ENCODE results near the gene FANCI. TPM values are rescaled to one million over a fixed set of nuclear protein-coding genes. Genes with fewer than 3 reads are reported as not detected.

Gene FANCI
- total RNA-seq (1 to 10 TPM; 3.2 to 4.6 (median 4.3) TPM), polyA plus RNA-seq (1.1 TPM)
- long read RNA-seq, donor 1, full-length matches to known transcripts, result 1 of 3 reads
- long read RNA-seq, donor 1, partial matches to known transcripts, result 1 of 3 reads
- long read RNA-seq, donor 1, other reads (novel, unspliced or antisense), result 1 of 3 reads
- long read RNA-seq, donor 2, partial matches to known transcripts, result 1 of 1 reads
- long read RNA-seq, donor 2, other reads (novel, unspliced or antisense), result 0 of 1 reads
- long read RNA-seq, donor 3, partial matches to known transcripts, result 0 of 1 reads
- long read RNA-seq, donor 3, other reads (novel, unspliced or antisense), result 1 of 1 reads
- long read RNA-seq, donor 4, result 0 reads

DNA sequence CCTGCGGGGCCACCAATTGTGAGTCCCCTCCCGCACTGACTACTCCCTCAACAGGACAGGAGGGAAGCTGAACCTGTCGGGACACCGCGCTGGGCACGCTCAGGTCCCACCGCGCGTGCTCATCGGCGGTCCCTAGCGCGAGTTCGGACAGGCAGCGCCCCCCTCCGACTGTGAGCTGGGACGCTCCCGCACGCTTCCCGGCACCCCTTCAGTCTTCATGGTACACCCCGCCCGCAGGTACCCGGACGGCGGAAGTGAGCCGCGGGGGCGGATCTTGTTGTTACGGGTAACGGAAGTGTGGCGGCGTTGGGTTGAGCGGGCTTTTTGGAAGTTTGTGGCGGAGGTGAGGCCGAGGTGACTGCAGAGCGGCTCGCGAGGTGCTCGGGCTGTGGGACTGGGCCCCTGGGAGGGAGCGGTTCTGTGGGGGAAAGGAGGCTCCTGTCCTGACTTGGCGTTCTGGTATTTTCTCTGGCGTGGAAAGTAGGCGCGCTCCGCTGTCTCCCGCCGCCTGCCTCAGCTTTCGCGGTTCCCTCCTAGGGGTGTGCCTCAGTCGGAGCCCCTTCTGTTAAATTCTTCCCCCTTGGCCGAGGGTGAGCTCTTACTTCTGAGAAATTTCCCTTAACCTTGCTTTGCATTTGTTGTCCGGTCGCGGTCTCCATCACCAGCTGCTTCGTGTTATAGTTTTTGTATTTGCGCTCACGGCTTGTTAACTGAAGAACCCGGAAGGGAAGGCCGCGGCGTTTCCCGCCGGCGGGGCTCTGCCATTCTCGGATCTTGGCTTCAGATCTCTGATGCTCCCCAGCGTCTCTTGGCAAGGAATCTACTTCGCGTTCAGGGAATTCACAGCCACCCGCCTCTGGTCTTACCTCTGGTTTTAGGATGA, at the start of gene FANCI:
Gene FANCI, plus strand, starts transcription at position 289 of the 883 bp plus-strand sequence. CDS start 3,669 bp downstream, outside the sequence.
- WGBS, result under 1% methylated on average over 69 of the region's 69 CpGs
- no peak within 1 kb of the TSS for H3K27ac ChIP-seq (ENCODE audit: low read length)
- intact Hi-C loops (cut with DNase I), result no loop called here

GRCh38 chr15:89194608-89195007, 49.2 kb upstream of the FANCI start:
- DNase-seq (no peak), ATAC-seq (no peak)
- intact Hi-C loops (cut with DNase I), result no loop called here
- Histone ChIP-seq H3K9me3 (ENCODE audit: control insufficient read depth, low read length) (no peaks in the 10 kb centered on the region), H3K4me3 (ENCODE audit: low read length) (no peak overlapping the region), H3K4me1 (ENCODE audit: control insufficient read depth, insufficient read depth, low read length) (no peaks in the 10 kb centered on the region), H3K27me3 (ENCODE audit: control insufficient read depth, insufficient read depth) (no peaks in the 10 kb centered on the region), H3K27ac (ENCODE audit: low read length) (no peak overlapping the region)
- 89% methylated on average over 4 of the region's 4 CpGs for WGBS

More for the DNA sequence above, at the start of gene FANCI:
- DNase-seq, result peak; percentile 96 to 98 (median 98)
- peak within 1 kb of the TSS; percentile 51 for H3K4me3 ChIP-seq (ENCODE audit: low read length)
- peaks cover 2% of the 10 kb centered on the region for H3K4me1 ChIP-seq (ENCODE audit: control insufficient read depth, insufficient read depth, low read length)
- ATAC-seq, result peak; percentile 99
- H3K27me3 ChIP-seq (ENCODE audit: control insufficient read depth, insufficient read depth), result no peaks in the 10 kb centered on the region
- H3K9me3 ChIP-seq (ENCODE audit: control insufficient read depth, low read length), result no peaks in the 10 kb centered on the region

DNA sequence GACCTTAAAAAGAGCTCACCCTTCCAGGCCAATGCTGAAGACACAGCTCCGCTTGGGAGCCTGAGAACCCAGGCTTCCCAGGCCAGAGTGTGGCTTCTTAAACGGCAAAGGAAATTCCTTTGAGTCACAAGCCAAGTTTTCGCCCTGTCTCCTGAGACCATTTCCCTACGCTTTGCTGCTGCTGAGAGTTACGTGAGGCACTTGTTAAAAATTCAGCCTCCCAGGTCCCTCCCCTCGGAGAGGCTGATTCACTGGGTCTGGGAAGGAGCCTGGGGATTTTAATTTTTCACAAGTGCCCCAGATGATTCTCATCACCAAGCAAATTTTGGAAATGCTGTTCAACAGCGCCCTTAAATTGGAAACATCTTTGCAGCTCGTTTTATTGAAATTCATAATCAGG, 47.9 kb upstream of the FANCI start:
- DNase-seq (no peak), ATAC-seq (peak in 1 of 2 donors; percentile 28)
- H3K4me3 ChIP-seq (ENCODE audit: low read length), result no peak overlapping the region
- no peaks in the 10 kb centered on the region for H3K4me1 ChIP-seq (ENCODE audit: control insufficient read depth, insufficient read depth, low read length)
- 73% methylated on average over 8 of the region's 8 CpGs for whole genome bisulfite sequencing
- no peaks in the 10 kb centered on the region for H3K27me3 ChIP-seq (ENCODE audit: control insufficient read depth, insufficient read depth)
- intact Hi-C loops (cut with DNase I), result no loop called here
- H3K27ac ChIP-seq (ENCODE audit: low read length), result no peak overlapping the region
- H3K9me3 ChIP-seq (ENCODE audit: control insufficient read depth, low read length), result no peaks in the 10 kb centered on the region

DNA sequence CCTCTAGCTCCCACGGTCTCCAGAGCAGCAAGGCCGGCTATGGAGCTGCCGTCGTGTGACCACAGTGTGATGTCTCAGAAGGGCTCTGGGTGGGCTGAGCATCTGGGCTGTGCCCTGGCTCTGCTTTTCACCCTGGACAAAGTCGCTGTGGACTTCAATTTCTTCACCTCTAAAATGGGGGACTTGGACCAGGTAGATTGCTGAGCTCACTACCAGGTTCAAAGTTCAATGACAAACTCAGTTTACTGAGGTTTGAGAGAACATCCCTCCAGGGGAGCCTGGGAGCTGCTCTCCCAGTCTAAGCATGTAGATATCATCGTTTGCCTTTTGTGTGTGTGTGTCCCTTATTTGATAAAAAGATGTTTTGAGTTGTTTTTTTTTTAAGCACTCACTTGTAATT, 47.5 kb upstream of the FANCI start:
- Histone ChIP-seq H3K27me3 (ENCODE audit: control insufficient read depth, insufficient read depth) (no peaks in the 10 kb centered on the region), H3K4me3 (ENCODE audit: low read length) (no peak overlapping the region), H3K4me1 (ENCODE audit: control insufficient read depth, insufficient read depth, low read length) (no peaks in the 10 kb centered on the region), H3K27ac (ENCODE audit: low read length) (no peak overlapping the region), H3K9me3 (ENCODE audit: control insufficient read depth, low read length) (no peaks in the 10 kb centered on the region)
- intact Hi-C loops (cut with DNase I), result no loop called here
- 88% methylated on average over 6 of the region's 6 CpGs for WGBS
- DNase-seq (no peak), ATAC-seq (no peak)

DNA sequence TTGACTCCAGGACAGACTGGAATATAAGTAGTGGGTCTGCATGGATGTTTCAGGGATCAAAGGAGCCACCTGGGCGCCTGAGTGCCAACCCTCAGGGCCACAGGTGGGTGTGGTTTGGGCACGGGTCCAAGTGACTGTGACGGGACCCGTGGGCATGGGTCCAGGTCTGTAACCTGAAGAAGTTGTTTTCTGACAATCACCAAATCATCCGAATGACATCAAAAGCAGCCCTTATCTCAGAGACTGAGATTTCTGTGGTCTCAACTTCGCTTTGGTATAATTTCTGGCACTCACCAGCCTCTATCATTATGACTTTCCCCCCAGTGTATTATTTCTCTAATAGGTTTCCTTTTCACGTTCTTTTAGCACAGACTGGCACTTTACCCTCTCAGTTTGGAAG, 46.8 kb upstream of the FANCI start:
- H3K4me1 ChIP-seq (ENCODE audit: control insufficient read depth, insufficient read depth, low read length), result no peaks in the 10 kb centered on the region
- WGBS, result 51% methylated on average over 7 of the region's 7 CpGs
- no peak overlapping the region for H3K27ac ChIP-seq (ENCODE audit: low read length)
- DNase-seq (no peak), ATAC-seq (no peak)
- intact Hi-C loops (cut with DNase I), result no loop called here
- H3K27me3 ChIP-seq (ENCODE audit: control insufficient read depth, insufficient read depth), result no peaks in the 10 kb centered on the region
- H3K4me3 ChIP-seq (ENCODE audit: low read length), result no peak overlapping the region
- no peaks in the 10 kb centered on the region for H3K9me3 ChIP-seq (ENCODE audit: control insufficient read depth, low read length)

GRCh38 chr15:89197503-89197971, 46.2 kb upstream of the FANCI start:
- no peaks in the 10 kb centered on the region for H3K27me3 ChIP-seq (ENCODE audit: control insufficient read depth, insufficient read depth)
- H3K4me1 ChIP-seq (ENCODE audit: control insufficient read depth, insufficient read depth, low read length), result no peaks in the 10 kb centered on the region
- intact Hi-C loops (cut with DNase I), result no loop called here
- DNase-seq (peak in 1 of 3 donors; percentile 59), ATAC-seq (peak; percentile 27 to 41)
- no peaks in the 10 kb centered on the region for H3K9me3 ChIP-seq (ENCODE audit: control insufficient read depth, low read length)
- no peak overlapping the region for H3K4me3 ChIP-seq (ENCODE audit: low read length)
- no peak overlapping the region for H3K27ac ChIP-seq (ENCODE audit: low read length)
- 48% methylated on average over 4 of the region's 4 CpGs for WGBS

DNA sequence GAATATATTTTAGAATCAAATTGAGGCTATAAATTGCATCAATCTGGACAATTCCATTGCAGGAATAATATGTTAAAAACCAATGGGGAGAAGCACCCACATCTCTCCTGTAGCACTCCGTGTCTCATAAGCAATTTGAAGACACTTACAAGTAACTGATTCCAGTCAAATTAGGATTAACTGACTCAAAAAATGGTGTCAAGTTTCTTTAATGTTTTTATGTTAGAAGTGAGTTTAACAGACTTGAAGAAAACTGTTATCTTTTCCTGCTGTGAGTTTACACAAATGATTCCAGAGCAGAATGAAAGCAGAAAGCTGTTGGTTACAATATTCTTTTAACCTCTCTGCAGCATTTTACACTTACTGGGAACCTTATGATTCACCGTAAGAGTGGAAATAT, 45.6 kb upstream of the FANCI start:
- Histone ChIP-seq H3K9me3 (ENCODE audit: control insufficient read depth, low read length) (no peaks in the 10 kb centered on the region), H3K27ac (ENCODE audit: low read length) (no peak overlapping the region), H3K27me3 (ENCODE audit: control insufficient read depth, insufficient read depth) (no peaks in the 10 kb centered on the region), H3K4me1 (ENCODE audit: control insufficient read depth, insufficient read depth, low read length) (no peaks in the 10 kb centered on the region), H3K4me3 (ENCODE audit: low read length) (no peak overlapping the region)
- ATAC-seq (no peak), DNase-seq (no peak)
- intact Hi-C loops (cut with DNase I), result no loop called here
- WGBS, result 73% methylated on average over 2 of the region's 2 CpGs

- WGBS, result 68% methylated on average over 3 of the region's 3 CpGs
- intact Hi-C loops (cut with DNase I), result no loop called here
- no peak for DNase-seq
- ATAC-seq, result no peak
- H3K4me3 ChIP-seq (ENCODE audit: low read length), result no peak overlapping the region
- H3K27me3 ChIP-seq (ENCODE audit: control insufficient read depth, insufficient read depth), result no peaks in the 10 kb centered on the region
- no peaks in the 10 kb centered on the region for H3K4me1 ChIP-seq (ENCODE audit: control insufficient read depth, insufficient read depth, low read length)
- H3K9me3 ChIP-seq (ENCODE audit: control insufficient read depth, low read length), result no peaks in the 10 kb centered on the region
- peak overlapping the region; percentile 46 for H3K27ac ChIP-seq (ENCODE audit: low read length)
Measured at GRCh38 chr15:89198934-89199333, 44.8 kb upstream of the FANCI start.

- peak in 1 of 3 donors; percentile 66 for DNase-seq
- WGBS, result 34% methylated on average over 6 of the region's 6 CpGs
Measured at GRCh38 chr15:89199746-89200145, 44.0 kb upstream of the FANCI start.

GRCh38 chr15:89200182-89200581, 43.6 kb upstream of the FANCI start:
- Histone ChIP-seq H3K9me3 (ENCODE audit: control insufficient read depth, low read length) (no peaks in the 10 kb centered on the region), H3K4me3 (ENCODE audit: low read length) (no peak overlapping the region), H3K27me3 (ENCODE audit: control insufficient read depth, insufficient read depth) (no peaks in the 10 kb centered on the region), H3K4me1 (ENCODE audit: control insufficient read depth, insufficient read depth, low read length) (no peaks in the 10 kb centered on the region), H3K27ac (ENCODE audit: low read length) (no peak overlapping the region)
- ATAC-seq (no peak), DNase-seq (no peak)
- WGBS, result 85% methylated on average over 12 of the region's 12 CpGs
- intact Hi-C loops (cut with DNase I), result loop anchor here in 1 of 4 donors (10.0 kb wide), 1 partner anchor 105 kb away; no protein-coding TSS in a partner anchor

More at GRCh38 chr15:89199746-89200145, 44.0 kb upstream of the FANCI start:
- peak; percentile 17 to 43 for ATAC-seq
- no peaks in the 10 kb centered on the region for H3K9me3 ChIP-seq (ENCODE audit: control insufficient read depth, low read length)
- no peak overlapping the region for H3K27ac ChIP-seq (ENCODE audit: low read length)
- intact Hi-C loops (cut with DNase I), result loop anchor here in 1 of 4 donors (10.0 kb wide), 1 partner anchor 105 kb away; no protein-coding TSS in a partner anchor
- H3K4me1 ChIP-seq (ENCODE audit: control insufficient read depth, insufficient read depth, low read length), result no peaks in the 10 kb centered on the region
- no peaks in the 10 kb centered on the region for H3K27me3 ChIP-seq (ENCODE audit: control insufficient read depth, insufficient read depth)
- no peak overlapping the region for H3K4me3 ChIP-seq (ENCODE audit: low read length)
